Neutrophil (primary cell): Measurements from ENCODE around the gene TMEM116.

Source experiments
- H3K27ac ChIP-seq: fragments of 200-600 bp; sonication (generic); 2 replicates; pipeline ENCODE4 v1.5.1; 2016; ENCODE audit warnings: mild to moderate bottlenecking, moderate library complexity
- H3K27me3 ChIP-seq: fragments of 200-600 bp; sonication (generic); 2 replicates; pipeline ENCODE4 v1.6.0; 2016; ENCODE audit warnings: mild to moderate bottlenecking
- H3K36me3 ChIP-seq: fragments of 200-600 bp; sonication (generic); 2 replicates; pipeline ENCODE4 v1.5.1; 2017
- H3K4me1 ChIP-seq, 2 experiments: fragments of 200-600 bp in 1 of 2; sonication (generic) in 1 of 2; 1 replicate in 1 of 2; 2 replicates in 1 of 2; pipeline versions ENCODE4 v1.5.1 to v1.6.1; 2013 to 2016; ENCODE audit warnings: low read depth in 1 of 2, low read length in 1 of 2, mild to moderate bottlenecking in 1 of 2, moderate library complexity in 1 of 2; ENCODE audit not compliant: control insufficient read depth in 1 of 2, insufficient read depth in 1 of 2
- H3K4me3 ChIP-seq, 2 experiments: fragments of 200-600 bp in 1 of 2; sonication (generic) in 1 of 2; 1 replicate in 1 of 2; 2 replicates in 1 of 2; pipeline ENCODE4 v1.5.1; 2013 to 2016; ENCODE audit warnings: low read depth in 1 of 2, low read length in 1 of 2, mild to moderate bottlenecking in 1 of 2, moderate library complexity in 1 of 2
- H3K9me3 ChIP-seq: fragments of 200-600 bp; sonication (generic); 2 replicates; pipeline ENCODE4 v1.5.1; 2016
- TF ChIP-seq, protein P1 (sequence below): fragments of 200-600 bp; sonication (generic); IDR thresholded peaks from 2 replicates; pipeline ENCODE4 v1.5.1; 2016; ENCODE audit warnings: antibody characterized with exemption

Gene TMEM116

DNA sequence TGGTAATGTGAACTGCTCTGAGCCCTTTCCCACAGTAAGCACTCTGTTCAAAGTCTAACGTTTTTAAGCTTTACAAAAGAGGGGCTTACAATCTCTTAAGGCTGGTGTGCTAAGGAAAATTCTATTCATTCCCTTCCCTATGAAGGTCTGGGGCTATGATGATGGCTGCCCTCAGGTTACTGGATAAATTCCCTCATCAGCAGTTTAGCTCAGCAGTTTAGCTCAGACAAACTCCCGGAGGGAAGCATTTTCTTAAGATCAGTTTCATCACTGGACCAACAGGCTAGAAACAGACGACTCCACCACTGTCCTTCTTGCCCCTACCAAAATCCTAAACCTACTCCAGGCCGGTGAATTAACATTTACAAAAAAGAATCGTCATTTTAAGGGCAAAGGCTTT lies 19.3 kb upstream of the TMEM116 start:
- Histone ChIP-seq H3K27ac (no peak overlapping the region), H3K27me3 (no peaks in the 10 kb centered on the region), H3K36me3 (peaks cover 15% of the 10 kb centered on the region), H3K9me3 (no peaks in the 10 kb centered on the region), H3K4me3 (no peak overlapping the region), H3K4me1 (no peaks in the 10 kb centered on the region)
- TF ChIP-seq, protein P1, sequence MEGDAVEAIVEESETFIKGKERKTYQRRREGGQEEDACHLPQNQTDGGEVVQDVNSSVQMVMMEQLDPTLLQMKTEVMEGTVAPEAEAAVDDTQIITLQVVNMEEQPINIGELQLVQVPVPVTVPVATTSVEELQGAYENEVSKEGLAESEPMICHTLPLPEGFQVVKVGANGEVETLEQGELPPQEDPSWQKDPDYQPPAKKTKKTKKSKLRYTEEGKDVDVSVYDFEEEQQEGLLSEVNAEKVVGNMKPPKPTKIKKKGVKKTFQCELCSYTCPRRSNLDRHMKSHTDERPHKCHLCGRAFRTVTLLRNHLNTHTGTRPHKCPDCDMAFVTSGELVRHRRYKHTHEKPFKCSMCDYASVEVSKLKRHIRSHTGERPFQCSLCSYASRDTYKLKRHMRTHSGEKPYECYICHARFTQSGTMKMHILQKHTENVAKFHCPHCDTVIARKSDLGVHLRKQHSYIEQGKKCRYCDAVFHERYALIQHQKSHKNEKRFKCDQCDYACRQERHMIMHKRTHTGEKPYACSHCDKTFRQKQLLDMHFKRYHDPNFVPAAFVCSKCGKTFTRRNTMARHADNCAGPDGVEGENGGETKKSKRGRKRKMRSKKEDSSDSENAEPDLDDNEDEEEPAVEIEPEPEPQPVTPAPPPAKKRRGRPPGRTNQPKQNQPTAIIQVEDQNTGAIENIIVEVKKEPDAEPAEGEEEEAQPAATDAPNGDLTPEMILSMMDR = no peak

DNA sequence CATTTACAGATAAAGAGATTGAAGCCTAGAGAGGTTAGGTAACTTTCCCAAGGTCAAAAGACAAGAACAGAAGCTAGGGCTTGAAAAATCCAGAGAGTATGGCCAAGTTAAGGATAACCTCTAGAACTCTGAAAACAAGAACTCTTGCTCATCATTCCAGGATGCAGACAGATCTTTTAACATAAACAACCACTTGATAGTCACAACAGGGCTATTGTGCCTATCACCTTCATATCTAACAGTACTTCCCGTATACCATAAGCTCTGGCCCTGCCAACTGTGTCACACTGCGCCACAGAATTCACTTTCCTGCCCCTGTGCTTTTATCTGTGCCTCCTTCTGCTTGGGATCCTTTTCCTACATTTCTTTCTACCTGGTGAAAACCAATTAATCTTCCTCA lies 18.5 kb upstream of the TMEM116 start:
- TF ChIP-seq, protein P1 = no peak
- H3K27me3 ChIP-seq = no peaks in the 10 kb centered on the region
- no peak overlapping the region for H3K4me3 ChIP-seq
- H3K27ac ChIP-seq = no peak overlapping the region
- peaks cover 15% of the 10 kb centered on the region for H3K36me3 ChIP-seq
- H3K4me1 ChIP-seq = no peaks in the 10 kb centered on the region
- H3K9me3 ChIP-seq = no peaks in the 10 kb centered on the region

DNA sequence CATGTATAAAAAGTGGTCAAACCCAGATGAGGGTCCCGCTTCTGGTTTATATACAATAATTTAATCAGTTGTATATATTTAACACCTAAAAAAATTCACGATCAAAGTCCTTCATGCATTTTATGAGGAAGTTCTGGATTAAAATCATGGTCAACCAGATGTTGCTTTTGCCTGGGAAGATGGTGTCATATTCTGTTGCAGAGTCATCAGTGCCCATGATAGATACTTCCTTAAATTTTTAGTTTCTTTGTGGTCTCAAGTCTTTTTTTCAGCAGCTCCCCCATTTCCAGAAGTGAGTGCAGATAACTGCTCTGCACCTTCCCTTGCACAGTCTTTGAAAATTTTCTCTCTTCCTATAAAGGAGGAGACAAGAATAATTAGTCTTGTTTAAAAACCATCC lies 16.3 kb upstream of the TMEM116 start:
- TF ChIP-seq, protein P1 = no peak
- Histone ChIP-seq H3K4me3 (no peak overlapping the region), H3K4me1 (no peaks in the 10 kb centered on the region), H3K27me3 (no peaks in the 10 kb centered on the region), H3K9me3 (no peaks in the 10 kb centered on the region), H3K36me3 (peaks cover 15% of the 10 kb centered on the region), H3K27ac (no peak overlapping the region)

DNA sequence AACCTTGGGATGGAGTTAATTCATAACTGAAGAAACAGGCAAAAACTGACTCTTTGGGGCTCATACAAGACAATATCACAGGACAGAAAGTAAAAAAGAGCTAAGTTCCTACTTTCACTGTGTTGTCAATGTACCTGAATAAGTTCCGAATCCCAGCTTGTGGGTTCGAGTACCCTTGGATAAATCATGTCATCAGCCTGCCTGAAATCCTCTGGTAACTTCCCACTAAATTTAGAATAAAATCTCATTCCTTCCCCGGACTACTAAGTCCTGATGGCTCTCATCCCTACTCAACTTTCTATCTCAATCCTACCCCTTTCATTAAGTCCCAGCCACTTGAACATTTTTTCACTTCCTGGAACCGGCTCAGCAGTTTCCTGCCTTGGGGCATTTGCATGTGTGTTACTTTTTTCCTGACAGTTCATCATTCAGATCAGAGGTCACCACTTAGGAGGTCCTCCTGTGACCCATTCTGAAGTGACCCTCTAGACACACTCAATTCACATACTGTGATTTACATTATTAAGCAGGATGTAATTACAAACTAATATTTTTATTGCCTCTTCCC lies 12.9 kb upstream of the TMEM116 start:
- Histone ChIP-seq H3K36me3 (peaks cover 38% of the 10 kb centered on the region), H3K4me1 (no peaks in the 10 kb centered on the region), H3K4me3 (no peak overlapping the region), H3K9me3 (no peaks in the 10 kb centered on the region), H3K27ac (no peak overlapping the region), H3K27me3 (no peaks in the 10 kb centered on the region)
- TF ChIP-seq, protein P1 = no peak

DNA sequence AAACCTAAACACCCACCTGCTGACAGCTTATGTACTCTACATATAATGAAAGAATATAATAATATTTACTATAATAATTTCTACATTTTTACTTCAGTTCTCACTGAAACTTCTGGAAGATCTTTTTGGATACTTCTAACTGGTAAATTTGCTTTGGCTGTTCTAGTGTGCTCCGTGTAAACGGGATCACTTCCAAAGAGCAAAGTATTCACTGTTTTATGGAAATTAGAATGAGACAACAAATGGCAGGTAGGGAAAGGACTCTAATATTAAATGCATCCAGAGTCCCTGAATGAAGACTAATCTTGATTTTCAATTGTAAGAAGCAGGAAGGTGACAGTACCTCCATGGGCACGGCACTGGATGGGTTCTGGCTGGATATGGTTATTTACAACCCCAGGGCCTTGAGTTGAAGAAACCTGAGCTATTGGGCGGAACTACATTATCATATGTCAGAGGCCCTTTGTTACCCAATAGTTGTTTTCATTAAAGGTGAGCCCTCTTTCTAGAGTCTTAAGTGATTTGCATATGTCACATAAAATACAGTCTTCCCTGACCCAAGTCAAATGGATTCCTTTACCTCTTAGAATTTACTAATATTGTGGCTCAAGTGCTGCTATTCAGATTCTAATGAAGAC lies 10.9 kb upstream of the TMEM116 start:
- no peaks in the 10 kb centered on the region for H3K9me3 ChIP-seq
- TF ChIP-seq, protein P1 = no peak
- peaks cover 52% of the 10 kb centered on the region for H3K36me3 ChIP-seq
- no peak overlapping the region for H3K27ac ChIP-seq
- H3K4me3 ChIP-seq = no peak overlapping the region
- no peaks in the 10 kb centered on the region for H3K27me3 ChIP-seq
- peaks cover 8 to 13% of the 10 kb centered on the region in 2 experiments for H3K4me1 ChIP-seq
